ENCODE measurements around the gene ENPP5.
A peak's percentile ranks its signal among the peaks of the same experiment; 100 is the strongest.

The ENPP5 gene

GRCh38 chr6:46170357-46171289 is at the start of gene ENPP5:
Gene ENPP5, minus strand, starts transcription at chr6:46170980. Its CDS starts 2,718 bp downstream, at chr6:46168262.
- in situ Hi-C loops (cut with MboI; ENCODE audit: low pct_unique_long_range_greater_than_20kb, low sequenced_read_pairs) = no loop called here
- no peak for DNase-seq

- in situ Hi-C loops (cut with MboI; ENCODE audit: low pct_unique_long_range_greater_than_20kb, low sequenced_read_pairs) = no loop called here
- DNase-seq = no peak
These were observed 48.9 kb upstream of the ENPP5 start for GRCh38 chr6:46219661-46220060.

- no peak for DNase-seq
- in situ Hi-C loops (cut with MboI; ENCODE audit: low pct_unique_long_range_greater_than_20kb, low sequenced_read_pairs) = no loop called here
These were observed 47.7 kb upstream of the ENPP5 start for GRCh38 chr6:46218457-46218856.

- in situ Hi-C loops (cut with MboI; ENCODE audit: low pct_unique_long_range_greater_than_20kb, low sequenced_read_pairs) = no loop called here
- DNase-seq = peak; percentile 71
These were observed 46.9 kb upstream of the ENPP5 start for GRCh38 chr6:46217671-46218131.

DNA sequence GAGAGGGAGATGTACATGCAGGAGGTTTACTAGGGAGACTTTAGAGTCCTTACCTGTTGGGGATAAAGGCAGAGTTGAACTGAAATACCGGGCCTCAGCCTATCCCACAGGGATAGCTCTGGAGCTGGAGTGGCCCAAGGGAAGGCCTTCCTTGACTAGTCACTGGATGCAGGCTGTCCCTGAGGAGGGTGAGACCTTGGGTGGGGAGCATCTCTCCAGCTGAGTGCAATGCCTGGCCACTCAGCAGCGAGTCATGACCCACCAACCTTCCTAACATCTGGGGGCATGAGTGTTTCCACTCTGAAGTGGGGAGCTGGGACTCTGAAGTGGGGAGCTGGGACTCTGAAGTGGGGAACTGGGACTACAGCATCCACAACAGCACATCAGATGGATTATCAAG is 46.1 kb upstream of the ENPP5 start:
- in situ Hi-C loops (cut with MboI; ENCODE audit: low pct_unique_long_range_greater_than_20kb, low sequenced_read_pairs) = no loop called here
- DNase-seq = no peak

DNA sequence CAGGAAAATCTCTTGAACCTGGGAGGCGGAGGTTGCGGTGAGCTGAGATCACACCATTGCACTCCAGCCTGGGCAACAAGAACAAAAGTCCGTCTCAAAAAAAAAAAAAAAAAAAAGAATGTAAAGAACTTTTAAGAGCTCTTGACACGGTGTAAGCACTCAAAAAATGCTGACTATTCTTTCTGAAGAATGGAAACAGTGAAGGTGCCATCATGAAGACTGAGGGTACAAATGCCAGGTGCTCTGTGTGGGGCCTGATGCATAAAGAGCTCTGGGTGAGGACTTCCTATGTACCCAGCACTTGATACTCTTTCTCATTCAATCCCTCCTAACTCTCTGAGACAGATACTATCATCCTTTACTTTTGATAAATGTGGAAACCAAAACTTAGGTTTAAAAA is 45.0 kb upstream of the ENPP5 start:
- in situ Hi-C loops (cut with MboI; ENCODE audit: low pct_unique_long_range_greater_than_20kb, low sequenced_read_pairs) = no loop called here
- no peak for DNase-seq

GRCh38 chr6:46215213-46215612 is 44.4 kb upstream of the ENPP5 start:
- in situ Hi-C loops (cut with MboI; ENCODE audit: low pct_unique_long_range_greater_than_20kb, low sequenced_read_pairs) = no loop called here
- DNase-seq = no peak

DNA sequence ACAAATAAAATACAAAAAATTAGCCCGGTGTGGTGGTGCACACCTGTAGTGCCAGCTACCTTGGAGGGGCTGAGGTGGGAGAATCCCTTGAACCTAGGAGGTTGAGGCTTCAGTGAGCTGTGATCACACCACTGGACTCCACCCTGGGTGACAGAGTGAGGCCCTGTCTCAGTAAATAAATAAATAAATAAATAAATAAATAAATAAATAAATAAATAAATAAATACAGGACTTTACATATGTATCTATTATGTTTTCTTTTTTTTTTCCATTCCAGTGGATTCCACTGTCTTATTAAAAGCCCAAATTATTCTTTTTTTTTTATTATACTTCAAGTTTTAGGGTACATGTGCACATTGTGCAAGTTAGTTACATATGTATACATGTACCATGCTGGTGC is 41.1 kb upstream of the ENPP5 start:
- no peak for DNase-seq
- in situ Hi-C loops (cut with MboI; ENCODE audit: low pct_unique_long_range_greater_than_20kb, low sequenced_read_pairs) = no loop called here

DNA sequence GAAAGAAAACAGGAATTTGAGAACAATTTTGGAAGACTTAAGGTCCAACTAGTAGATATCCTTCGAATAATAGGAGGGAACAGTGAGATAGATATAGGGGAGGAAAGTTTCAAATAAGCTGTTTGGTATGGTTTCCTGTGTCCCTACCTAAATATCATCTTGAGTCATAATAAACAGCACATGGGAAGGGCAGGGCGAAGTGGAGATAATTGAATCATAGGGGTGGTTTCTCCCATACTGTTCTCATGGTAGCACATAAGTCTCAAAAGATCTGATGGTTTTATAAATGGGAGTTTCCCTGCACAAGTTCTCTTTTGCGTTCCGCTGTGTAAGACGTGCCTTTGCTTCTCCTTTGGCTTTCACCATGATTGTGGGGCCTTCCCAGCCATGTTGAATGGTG is 39.5 kb upstream of the ENPP5 start:
- no peak for DNase-seq
- in situ Hi-C loops (cut with MboI; ENCODE audit: low pct_unique_long_range_greater_than_20kb, low sequenced_read_pairs) = no loop called here

DNA sequence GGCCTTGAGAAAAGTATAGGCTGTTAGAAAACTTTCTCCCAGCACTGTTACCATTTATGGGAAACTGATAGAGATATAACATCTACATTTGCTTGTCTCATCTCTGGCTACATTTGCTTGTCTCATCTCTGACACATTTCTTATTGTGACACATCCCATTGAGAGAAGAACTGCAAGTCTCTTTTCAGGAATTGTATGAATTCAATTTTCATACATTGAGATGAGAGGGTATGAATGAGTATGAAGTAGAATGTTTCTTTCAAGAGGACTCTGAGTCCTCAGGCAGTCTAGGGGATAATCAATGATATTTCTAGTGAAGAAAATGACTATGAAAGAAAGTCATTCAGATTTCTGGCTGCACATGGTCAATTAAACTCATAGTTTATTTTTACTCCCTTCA is 37.5 kb upstream of the ENPP5 start:
- no peak for DNase-seq
- in situ Hi-C loops (cut with MboI; ENCODE audit: low pct_unique_long_range_greater_than_20kb, low sequenced_read_pairs) = no loop called here

DNA sequence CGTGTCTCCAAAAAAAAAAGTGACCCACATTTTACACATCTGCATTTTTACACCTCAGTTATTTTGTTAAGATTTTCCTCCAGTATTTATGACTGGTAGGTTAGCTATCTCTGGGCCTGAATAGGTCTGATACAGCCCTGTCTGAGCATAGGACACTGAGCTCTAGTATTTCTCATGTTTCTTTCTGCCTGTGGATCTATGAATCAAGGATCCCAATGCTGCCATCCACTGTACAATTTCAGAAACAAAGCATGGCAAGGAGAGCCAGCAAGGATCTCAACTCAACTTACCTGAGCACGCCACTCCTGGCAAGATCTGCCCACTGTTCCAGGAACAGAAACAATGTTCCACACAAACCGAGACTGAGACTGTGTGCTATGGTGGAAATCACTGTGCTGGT is 36.4 kb upstream of the ENPP5 start:
- no peak for DNase-seq
- in situ Hi-C loops (cut with MboI; ENCODE audit: low pct_unique_long_range_greater_than_20kb, low sequenced_read_pairs) = no loop called here

DNA sequence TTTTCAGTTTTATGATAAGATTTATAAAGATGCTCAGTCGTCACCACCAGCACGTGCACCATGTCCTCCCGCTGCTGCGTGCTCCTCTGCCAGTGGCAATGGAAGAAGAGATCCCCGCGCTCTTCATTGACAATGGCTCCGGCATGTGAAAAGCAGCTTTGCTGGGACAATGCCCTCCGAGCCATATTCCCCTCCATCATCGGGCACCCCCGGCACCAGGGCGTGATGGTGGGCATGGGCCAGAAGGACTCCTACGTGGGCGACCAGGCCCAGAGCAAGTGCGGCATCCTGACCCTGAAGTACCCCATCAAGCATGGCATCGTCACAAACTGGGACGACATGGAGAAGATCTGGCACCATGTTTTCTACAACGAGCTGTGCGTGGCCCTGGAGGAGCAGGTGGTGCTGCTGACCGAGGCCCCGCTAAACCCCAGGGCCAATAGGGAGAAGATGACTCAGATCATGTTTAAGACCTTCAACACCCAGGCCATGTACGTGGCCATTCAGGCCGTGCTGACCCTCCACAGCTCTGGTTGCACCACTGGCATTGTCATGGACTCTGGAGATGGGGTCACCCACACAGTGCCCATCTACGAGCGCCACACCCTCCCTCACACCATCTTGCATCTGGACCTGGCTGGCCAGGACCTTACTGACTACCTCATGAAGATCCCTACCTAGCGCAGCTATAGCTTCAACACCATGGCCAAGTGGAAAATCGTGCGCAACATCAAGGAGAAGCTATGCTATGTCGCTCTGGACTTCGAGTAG is 34.3 kb upstream of the ENPP5 start:
- no peak for DNase-seq
- in situ Hi-C loops (cut with MboI; ENCODE audit: low pct_unique_long_range_greater_than_20kb, low sequenced_read_pairs) = no loop called here

GRCh38 chr6:46203391-46204177 is 32.8 kb upstream of the ENPP5 start:
- in situ Hi-C loops (cut with MboI; ENCODE audit: low pct_unique_long_range_greater_than_20kb, low sequenced_read_pairs) = no loop called here
- no peak for DNase-seq

GRCh38 chr6:46201702-46202101 is 30.9 kb upstream of the ENPP5 start:
- no peak for DNase-seq
- in situ Hi-C loops (cut with MboI; ENCODE audit: low pct_unique_long_range_greater_than_20kb, low sequenced_read_pairs) = no loop called here

DNA sequence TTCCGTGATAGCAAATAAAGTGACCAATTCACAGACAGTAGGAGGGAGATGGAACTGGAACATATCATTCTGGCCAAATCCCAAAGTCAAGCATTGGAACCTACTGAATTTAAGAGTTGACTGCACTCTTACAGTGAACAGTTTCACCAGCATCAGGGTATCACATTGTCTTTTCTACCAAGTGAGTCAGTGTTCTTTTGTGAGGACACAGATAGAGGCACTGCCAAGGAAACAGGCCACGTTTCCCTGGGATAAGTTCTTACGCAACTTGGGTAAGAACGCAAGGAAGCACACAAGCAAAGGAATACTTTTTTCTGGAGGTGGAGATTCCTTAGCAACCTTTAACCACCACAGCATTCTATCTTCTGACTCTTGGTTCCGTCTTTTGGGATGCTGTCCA is 28.6 kb upstream of the ENPP5 start:
- in situ Hi-C loops (cut with MboI; ENCODE audit: low pct_unique_long_range_greater_than_20kb, low sequenced_read_pairs) = no loop called here
- no peak for DNase-seq

- DNase-seq = no peak
- in situ Hi-C loops (cut with MboI; ENCODE audit: low pct_unique_long_range_greater_than_20kb, low sequenced_read_pairs) = no loop called here
These were observed 21.2 kb upstream of the ENPP5 start for GRCh38 chr6:46191961-46192360.

DNA sequence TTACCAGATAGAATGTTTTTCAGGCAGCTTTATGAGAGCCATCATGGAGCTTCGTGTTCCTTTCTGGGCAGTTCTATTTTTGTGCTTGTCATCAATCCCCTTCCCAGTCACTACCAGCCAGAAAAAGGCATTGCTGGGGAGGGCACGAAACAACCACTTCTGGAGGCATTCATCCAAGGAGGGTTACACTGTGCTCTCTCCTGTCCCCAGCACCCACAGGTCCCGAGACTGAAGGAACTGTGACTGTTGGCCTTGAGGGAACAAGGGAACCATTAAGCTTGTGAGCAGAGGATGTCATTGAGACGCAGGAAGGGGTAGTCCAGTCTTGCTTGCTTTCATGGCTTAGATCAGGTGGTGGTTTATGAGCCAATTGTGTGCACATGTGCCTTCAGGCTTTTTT is 20.1 kb upstream of the ENPP5 start:
- in situ Hi-C loops (cut with MboI; ENCODE audit: low pct_unique_long_range_greater_than_20kb, low sequenced_read_pairs) = no loop called here

GRCh38 chr6:46189726-46190125 is 18.9 kb upstream of the ENPP5 start:
- DNase-seq = no peak

More for the DNA sequence above, 20.1 kb upstream of the ENPP5 start:
- no peak for DNase-seq

DNA sequence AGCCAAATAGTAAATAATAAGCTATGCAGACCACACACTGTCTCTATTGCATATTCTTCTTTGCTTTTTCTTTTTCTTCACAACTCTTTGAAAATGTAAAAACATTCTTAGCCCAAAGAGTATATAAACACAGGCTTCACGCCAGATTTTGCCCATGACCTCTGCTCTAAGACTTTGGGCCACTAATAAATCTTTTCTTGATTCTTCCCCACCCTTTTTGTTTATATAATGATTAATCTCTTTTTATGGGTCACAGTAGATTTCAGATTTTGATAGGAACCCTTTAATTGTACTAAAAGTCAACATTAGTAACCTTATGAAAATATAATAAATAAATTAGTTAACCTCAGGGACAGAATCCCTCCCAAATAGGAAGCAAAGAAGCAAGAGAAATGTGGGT is 15.8 kb upstream of the ENPP5 start:
- no peak for DNase-seq
- in situ Hi-C loops (cut with MboI; ENCODE audit: low pct_unique_long_range_greater_than_20kb, low sequenced_read_pairs) = no loop called here

More at GRCh38 chr6:46189726-46190125, 18.9 kb upstream of the ENPP5 start:
- in situ Hi-C loops (cut with MboI; ENCODE audit: low pct_unique_long_range_greater_than_20kb, low sequenced_read_pairs) = no loop called here
